Colon (tissue), 2 donors: ENCODE measurements around the gene ABCB7.
"Not testable (repeated sequence)": the region's sequence is repeated elsewhere in the genome, so short reads cannot be mapped to it uniquely, and the experiment has no call there.

ENCODE experiments used
- FAIRE-seq: peaks from 2 replicates; lab custom pipeline; 2012; peaks lifted over from hg19 to GRCh38; lab: Jason Lieb, UNC
- donor health status: control.
- donor health status: control.

Gene ABCB7

GRCh38 chrX:75155827-75156525, at the start of gene ABCB7:
TSS of gene ABCB7 (minus strand) at chrX:75156283. CDS start at chrX:75156272, 11 bp downstream.
- FAIRE-seq, result no peak

GRCh38 chrX:75188415-75189206, 32.5 kb upstream of the ABCB7 start:
- not testable (repeated sequence) for FAIRE-seq

GRCh38 chrX:75181721-75182120, 25.6 kb upstream of the ABCB7 start:
- no peak for FAIRE-seq

- not testable (repeated sequence) for FAIRE-seq
Observed at GRCh38 chrX:75179536-75180293, 23.6 kb upstream of the ABCB7 start.

GRCh38 chrX:75172257-75172890, 16.3 kb upstream of the ABCB7 start:
- not testable (repeated sequence) for FAIRE-seq

GRCh38 chrX:75158054-75158453, 2.0 kb upstream of the ABCB7 start:
- FAIRE-seq, result no peak

GRCh38 chrX:75156531-75156945, 455 bp upstream of the ABCB7 start:
- peak; percentile 82 for FAIRE-seq

- FAIRE-seq, result no peak
Observed at GRCh38 chrX:75155447-75155826, 646 bp downstream of the ABCB7 start.

- FAIRE-seq, result peak; percentile 51
Observed at GRCh38 chrX:75154871-75155270, 1.2 kb downstream of the ABCB7 start.

GRCh38 chrX:75151827-75152592, 4.1 kb downstream of the ABCB7 start:
- FAIRE-seq, result peak; percentile 38

GRCh38 chrX:75149654-75150053, 6.4 kb downstream of the ABCB7 start:
- peak; percentile 21 for FAIRE-seq

- no peak for FAIRE-seq
Observed at GRCh38 chrX:75132672-75133071, 23.4 kb downstream of the ABCB7 start.

- FAIRE-seq, result no peak
Observed at GRCh38 chrX:75131973-75132627, 24.0 kb downstream of the ABCB7 start.

GRCh38 chrX:75129069-75129468, 27.0 kb downstream of the ABCB7 start:
- not testable (repeated sequence) for FAIRE-seq

- FAIRE-seq, result no peak
Observed at GRCh38 chrX:75118296-75118695, 37.8 kb downstream of the ABCB7 start.

GRCh38 chrX:75115707-75116413, 40.2 kb downstream of the ABCB7 start:
- FAIRE-seq, result no peak

GRCh38 chrX:75114638-75115037, 41.4 kb downstream of the ABCB7 start:
- FAIRE-seq, result peak; percentile 47

GRCh38 chrX:75113664-75114063, 42.4 kb downstream of the ABCB7 start:
- FAIRE-seq, result no peak

GRCh38 chrX:75107863-75108509, 48.1 kb downstream of the ABCB7 start:
- FAIRE-seq, result no peak

GRCh38 chrX:75106772-75107171, 49.3 kb downstream of the ABCB7 start:
- FAIRE-seq, result no peak
